SKM-1 (cell line): ENCODE data around the gene KCNIP1.

Experiments
- DNase-seq: peaks from one replicate; lab custom pipeline; 2025; ENCODE audit not compliant: unreplicated experiment; lab: John Stamatoyannopoulos, UW

KCNIP1 gene

DNA sequence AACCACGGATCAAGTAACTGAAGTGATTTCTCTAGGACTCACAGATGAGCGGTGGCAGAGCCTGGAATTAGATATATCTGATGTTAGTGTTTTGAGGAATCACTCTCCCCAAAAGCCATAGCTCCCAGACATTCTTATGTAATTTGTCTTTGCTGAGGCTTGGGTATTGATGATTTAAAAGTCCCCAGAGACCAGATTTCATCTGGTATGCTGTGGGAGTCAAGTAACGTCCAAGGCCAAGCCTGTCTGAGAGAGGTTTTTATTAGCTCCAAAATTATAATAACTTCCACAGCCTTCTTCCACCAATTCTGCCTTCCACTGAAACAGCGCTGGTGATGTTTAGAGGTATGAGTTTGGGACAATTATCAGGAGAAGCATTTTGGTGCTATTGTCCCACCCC lies 21.3 kb upstream of the KCNIP1 start:
- DNase-seq = no peak

- DNase-seq = no peak
Observed at GRCh38 chr5:170483701-170484458, 19.9 kb upstream of the KCNIP1 start.

DNA sequence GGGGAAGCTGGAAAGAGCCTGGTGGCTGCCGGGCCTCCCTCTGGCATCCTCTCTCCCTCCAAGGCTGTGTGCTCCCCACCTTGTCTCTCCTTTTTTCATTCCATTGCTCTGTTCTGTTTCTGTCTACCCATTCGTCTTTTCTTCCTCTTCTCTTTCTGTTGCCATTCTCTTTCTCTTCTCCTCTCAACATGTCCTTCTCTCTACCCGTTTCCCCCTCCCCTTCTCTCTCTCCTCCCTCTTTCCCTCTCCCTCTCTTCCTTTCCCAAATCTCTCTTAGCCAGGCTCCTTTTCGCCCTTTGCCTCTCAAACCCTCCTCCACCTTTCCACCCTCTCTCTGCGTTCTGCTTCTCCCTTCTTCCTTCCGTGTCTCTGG lies 19.4 kb upstream of the KCNIP1 start:
- no peak for DNase-seq

DNA sequence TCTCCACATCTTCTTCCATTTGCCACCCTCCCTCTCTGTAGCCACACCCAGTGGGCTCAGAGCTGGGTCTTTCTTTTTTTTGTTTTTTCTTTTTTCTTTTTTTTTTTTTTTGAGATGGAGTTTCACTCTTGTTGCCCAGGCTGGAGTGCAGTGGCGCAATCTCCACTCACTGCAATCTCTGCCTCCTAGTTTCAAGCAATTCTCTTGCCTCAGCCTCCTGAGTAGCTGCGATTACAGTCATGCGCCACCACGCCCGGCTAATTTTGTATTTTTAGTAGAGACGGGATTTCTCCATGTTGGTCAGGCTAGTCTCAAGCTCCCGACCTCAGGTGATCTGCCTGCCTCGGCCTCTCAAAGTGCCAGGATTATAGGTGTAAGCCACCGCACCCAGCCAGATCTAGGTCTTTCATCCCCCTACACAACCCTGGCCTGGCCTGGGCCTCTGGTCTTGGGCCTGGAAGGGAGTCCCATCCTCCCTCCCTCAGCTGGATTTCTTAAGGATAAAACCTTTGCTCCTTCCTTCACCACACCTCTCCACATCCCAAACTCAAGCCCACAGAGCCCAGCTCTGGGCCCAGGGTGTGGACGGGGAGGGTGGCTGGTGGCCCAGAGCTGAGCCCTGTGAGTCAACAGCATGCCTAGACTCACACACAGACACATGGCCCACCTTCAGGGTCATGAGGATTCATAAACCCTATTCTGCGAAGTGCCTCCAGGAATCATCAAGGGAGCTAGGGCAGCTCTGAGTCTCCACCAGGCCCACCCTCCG lies 18.8 kb upstream of the KCNIP1 start:
- DNase-seq = no peak

DNA sequence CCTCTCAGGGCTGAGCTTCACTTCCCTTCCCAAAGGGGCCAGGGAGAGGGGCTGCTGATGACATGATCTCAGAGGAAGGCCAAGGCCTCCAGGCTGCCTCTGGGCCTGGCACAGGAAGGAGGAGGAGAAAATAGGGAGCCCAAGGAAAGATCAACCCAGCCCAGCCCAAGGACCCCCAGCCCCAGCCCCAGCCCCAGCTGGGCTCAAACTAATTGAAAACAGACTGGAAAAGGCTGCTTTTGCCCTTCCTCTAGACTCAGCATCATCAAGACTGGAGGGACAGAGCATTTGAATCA lies 18.3 kb upstream of the KCNIP1 start:
- no peak for DNase-seq

GRCh38 chr5:170486371-170486770 lies 17.4 kb upstream of the KCNIP1 start:
- DNase-seq = no peak

- no peak for DNase-seq
Observed at GRCh38 chr5:170488570-170488969, 15.2 kb upstream of the KCNIP1 start.

DNA sequence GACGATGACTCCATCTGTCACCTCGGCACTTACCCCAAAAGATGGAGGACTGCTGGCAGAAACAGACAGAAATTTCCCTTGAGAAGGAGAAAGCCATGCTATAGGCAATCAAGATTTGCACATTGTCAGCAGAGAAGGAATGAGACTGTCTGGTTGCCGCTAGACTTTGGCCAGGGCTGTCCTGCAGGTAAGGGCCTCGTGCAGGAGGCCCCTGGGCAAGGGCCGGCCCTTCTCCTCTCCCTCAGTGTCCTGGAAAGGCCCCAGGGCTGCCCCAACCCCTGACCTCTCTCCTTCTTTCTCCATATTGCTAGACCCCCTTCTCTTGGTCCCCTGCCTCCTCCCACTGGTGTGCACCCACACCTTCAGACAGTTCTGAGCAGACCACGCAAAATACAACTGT lies 14.6 kb upstream of the KCNIP1 start:
- no peak for DNase-seq

DNA sequence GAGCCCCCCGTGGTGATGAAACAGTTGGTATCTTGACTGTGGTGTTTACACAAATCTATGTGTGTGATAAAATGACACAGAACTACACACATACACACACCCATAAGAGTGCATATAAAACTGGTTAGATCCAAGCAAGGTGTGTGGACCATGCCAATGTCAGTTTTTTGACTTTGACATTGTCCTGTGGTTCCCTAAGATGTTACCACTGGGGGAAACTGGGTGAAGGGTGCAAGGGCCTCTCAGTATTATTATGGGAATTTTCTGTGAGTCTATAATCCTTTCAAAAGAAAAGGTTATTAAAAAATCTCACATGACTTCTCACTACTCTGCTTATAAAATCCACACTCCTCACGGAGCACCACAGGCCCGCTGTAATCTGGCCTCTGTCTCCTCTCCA lies 13.4 kb upstream of the KCNIP1 start:
- DNase-seq = no peak

DNA sequence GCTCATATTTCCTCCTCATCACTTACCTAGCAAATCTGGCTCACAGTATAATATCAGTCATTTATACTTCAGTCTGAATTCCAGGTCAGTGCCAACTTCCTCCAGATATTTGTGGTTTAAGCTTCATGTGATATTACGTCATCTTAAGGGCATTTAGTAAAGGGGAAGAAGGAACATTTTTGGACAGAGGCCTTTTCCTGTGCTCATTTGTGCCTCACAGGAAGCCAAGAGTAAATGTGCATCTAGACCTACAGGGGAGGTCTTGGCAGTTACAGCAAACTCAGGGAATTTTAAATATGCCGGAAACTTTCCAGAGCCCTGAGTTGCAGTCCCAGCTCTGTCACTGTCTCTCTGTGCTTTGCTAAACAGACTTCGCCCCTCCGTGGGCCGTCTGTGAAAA lies 12.3 kb upstream of the KCNIP1 start:
- DNase-seq = peak; percentile 77

DNA sequence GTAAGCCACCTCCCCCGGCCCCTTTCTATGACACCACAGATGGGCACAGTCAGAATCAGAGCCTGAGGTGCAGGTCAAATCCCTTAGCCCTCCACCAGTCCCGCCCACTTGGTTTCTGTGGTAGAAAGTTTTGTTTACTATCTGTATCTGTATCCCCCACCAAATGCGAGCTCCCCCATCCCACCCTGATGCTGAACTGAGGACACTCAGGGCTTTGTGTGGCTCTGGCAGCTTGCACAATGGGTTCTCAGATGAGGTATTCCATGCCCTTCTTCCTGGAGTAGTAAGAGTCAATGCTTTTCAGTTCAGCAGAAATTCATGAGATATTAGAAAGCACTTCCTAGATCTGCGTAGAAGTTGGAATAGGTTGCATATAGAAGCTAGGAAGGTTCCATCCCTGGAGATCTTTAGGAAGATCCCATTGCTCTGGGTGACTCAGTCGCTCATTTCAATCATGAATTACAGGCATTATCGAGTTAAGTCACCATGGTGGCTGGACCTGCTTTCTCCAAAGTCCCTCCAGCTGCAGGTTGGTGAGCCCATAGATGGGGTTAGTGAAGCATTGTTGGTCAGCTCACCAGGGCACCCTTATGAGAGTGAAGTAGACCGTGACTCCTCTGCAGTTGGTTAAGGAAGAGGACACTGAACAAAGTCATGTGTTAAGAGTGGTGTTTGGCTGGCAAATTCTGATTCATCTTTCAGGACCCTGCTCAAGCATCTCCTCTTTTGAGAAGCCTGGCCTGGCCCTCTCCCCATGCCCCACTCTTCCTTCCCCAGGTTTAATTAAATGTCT lies 10.6 kb upstream of the KCNIP1 start:
- DNase-seq = no peak

- DNase-seq = no peak
Observed at GRCh38 chr5:170494041-170494440, 9.8 kb upstream of the KCNIP1 start.

GRCh38 chr5:170495825-170496661 lies 7.8 kb upstream of the KCNIP1 start:
- no peak for DNase-seq

DNA sequence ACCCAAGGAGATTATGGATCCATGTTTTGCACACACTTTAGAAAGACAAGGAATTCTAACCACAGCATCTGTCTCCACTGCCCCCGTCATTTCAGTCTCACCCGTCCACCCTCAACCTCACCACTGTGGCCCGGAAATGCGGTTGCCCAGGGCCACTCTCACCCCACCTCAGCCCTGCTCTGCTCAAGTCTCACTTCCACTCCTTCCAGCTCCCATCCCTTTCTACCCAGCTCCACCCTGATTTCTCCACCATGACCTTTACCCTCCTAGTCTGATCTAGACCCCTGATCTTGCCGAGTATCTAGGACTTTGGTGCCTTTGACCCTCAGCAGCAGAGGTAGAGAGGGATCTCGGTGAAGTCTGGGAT lies 7.2 kb upstream of the KCNIP1 start:
- no peak for DNase-seq

DNA sequence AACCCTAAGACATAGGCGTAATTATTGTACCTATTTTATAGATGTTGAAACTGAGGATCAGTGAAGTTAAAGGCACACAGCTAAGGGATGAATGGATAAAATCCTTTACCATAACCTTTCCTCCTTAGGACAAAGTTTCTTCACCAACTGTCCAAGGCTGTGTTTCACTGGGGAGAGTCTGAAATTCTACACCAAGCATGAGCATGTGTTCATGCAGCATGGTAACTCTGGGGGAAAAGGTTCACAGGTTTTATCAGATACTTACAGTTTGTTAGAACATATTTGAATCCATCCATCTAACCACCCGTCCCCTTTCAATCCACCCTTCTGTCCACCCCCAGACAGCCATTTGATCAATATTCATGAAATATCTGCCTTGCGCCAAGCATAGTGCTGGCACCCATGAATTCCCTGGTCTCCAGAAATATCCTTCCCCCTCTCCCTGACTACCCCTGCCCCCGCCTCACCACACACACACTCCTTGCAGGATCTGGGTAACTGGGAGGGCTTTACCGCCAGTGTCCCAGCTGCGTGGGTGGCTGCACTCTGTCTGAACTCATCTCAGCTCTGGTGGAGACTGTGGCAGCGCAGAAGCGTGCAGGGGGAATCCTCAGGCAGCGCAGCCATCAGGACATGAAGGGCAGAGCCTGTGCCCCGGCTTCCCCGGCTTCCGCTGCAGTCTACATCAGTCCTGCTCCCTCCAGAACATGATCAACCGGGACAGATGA lies 6.3 kb upstream of the KCNIP1 start:
- DNase-seq = no peak

GRCh38 chr5:170498811-170499351 lies 4.9 kb upstream of the KCNIP1 start:
- DNase-seq = no peak

DNA sequence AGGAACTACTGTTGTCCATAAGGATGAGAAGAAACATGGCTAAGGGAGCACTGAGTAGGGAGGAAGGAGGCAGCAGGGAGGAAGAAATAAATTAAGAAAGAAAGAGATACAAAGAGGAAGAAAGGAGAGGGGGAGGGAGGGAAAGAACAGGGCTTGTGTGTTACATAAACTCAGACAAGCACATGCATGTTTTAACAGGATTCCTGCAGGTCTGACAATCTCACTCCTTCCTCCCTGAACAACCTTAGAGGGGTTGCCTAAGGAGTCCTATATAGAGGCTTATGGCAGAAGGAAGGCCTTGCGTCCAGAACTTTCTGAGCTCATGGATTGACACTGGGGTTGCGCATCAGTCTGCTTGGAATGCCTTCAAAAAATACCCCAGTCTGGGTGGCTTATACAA lies 4.2 kb upstream of the KCNIP1 start:
- DNase-seq = no peak

- DNase-seq = no peak
Observed at GRCh38 chr5:170501361-170501760, 2.5 kb upstream of the KCNIP1 start.

GRCh38 chr5:170501931-170502330 lies 1.9 kb upstream of the KCNIP1 start:
- DNase-seq = no peak

DNA sequence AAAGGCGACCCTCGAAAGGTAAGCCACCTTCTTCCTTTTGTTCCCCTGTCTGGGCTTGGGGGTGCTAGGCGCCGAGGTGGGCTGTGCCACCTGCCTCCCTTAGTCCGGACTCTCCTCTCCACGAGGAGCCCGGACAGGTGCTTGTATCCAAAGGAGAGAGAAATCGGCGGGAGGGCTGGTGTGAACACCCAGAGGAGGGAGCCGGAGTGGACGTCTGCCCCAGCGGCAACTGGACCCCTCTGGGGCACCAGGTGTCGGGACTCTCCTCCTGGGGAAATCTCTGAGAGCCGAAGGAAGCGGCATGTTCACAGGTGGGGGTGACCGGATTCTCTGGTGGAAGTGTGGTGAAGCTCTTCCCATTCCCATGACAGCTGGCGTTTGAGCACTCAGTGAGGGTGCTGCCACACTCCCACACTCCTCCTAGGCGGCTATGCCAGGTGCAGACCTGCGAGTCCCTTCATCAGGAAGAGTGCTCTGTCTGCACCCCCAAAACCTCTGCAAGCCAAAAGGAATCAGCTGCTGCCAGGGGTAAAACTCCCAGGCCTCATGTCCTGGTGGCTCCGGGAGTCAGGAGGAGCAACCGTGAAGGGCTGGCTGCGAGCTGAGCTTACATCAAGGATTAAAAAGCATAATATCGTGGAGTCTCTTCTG lies 921 bp downstream of the KCNIP1 start:
- no peak for DNase-seq
